ENCODE data around the gene RNF212B. TPM values are rescaled to one million over a fixed set of nuclear protein-coding genes. Genes with fewer than 3 reads are reported as not detected.
A peak's percentile ranks its signal among the peaks of the same experiment; 100 is the strongest.

RNF212B gene
- total RNA-seq, 2 donors from 2014 or later: 21.1 TPM; not detected in 1

DNA sequence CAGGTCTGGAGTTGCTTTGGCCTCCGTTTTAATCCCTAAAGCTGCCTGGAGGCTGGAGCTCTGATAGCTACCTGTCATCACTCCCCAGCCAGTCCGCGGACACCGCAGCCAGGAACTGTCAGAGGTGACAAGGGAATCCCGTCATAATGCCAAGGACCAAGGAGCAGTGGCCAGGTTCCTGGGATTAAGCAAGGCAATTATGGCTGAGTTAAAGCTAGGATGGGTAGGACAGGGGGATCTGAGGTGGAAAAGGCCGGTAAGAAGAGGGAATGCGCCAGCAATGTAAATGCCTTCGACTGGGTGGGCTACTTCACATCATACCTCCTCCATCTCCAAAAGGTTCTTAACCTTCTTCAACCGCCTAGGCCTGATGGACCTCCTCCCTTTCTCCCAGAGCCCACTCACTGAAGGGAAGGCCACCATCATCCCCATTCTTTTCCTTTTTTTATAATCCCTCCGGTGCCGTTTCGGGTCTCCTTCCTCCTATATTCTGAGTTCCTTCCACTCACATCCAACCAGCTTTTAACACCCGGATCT lies 63.0 kb downstream of the RNF212B start:
- peak overlapping the region; percentile 98 to 99 for H3K27ac ChIP-seq
- H3K27me3 ChIP-seq (replicated peaks; ENCODE audit: insufficient read depth): no peaks in the 10 kb centered on the region
- H3K4me1 ChIP-seq (replicated peaks): no peaks in the 10 kb centered on the region
- no peaks in the 10 kb centered on the region for H3K9me3 ChIP-seq
- DNase-seq (ENCODE audit: low spot score): peak; percentile 62
- TF ChIP-seq POLR2A (IDR thresholded peaks at IDR 0.05) (no peak), CTCF (IDR thresholded peaks at IDR 0.05) (no peak)
- peak overlapping the region; percentile 51 to 63 for H3K4me3 ChIP-seq
- H3K36me3 ChIP-seq: no peaks in the 10 kb centered on the region
- 2% methylated on average over 13 of the region's 13 CpGs for WGBS
- intact Hi-C loops (cut with DNase I): loop anchor here (10.0 kb wide), 1 partner anchor 176 kb away; no protein-coding TSS in a partner anchor

DNA sequence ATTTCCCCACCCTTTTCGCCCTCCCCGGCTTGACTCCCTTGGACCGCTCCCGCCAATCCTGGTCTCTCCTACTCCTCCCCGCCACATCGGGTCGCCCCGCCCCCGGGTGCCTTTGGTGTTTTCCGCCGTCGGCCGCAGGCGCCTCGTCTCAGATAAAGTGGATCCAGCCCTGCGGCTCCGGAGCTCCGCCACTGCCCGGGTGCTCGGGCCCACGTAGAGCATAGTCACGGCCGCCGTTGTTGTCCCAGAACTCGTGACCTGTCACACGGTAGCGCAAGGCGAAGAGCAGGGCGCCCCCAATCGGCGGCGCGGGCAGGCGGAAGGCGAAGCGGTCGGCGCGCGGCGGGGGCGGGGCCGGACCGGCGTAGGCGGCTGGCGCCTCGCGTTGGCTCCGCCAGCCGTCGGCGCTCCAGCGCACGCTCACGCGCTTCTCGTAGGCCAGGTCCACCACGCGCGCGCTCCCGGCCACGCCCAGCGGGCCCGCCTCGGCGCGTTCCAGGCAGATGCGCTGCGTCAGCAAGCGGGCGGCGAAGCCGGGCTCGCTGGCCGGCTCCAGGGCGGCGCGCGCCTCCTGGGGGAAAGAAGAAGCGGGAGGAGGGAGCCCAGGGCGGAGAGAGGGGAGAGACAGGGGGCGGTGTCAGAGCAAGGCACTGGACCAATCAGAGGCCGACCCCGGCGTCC lies 63.7 kb downstream of the RNF212B start:
- WGBS: under 1% methylated on average over 62 of the region's 87 CpGs
- no peaks in the 10 kb centered on the region for H3K27me3 ChIP-seq (replicated peaks; ENCODE audit: insufficient read depth)
- H3K27ac ChIP-seq: peak overlapping the region; percentile 98 to 99
- intact Hi-C loops (cut with DNase I): loop anchor here (10.0 kb wide), 1 partner anchor 177 kb away; no protein-coding TSS in a partner anchor
- H3K4me3 ChIP-seq: peak overlapping the region; percentile 63 to 78
- DNase-seq (ENCODE audit: low spot score): peak; percentile 97
- H3K36me3 ChIP-seq: no peaks in the 10 kb centered on the region
- no peaks in the 10 kb centered on the region for H3K4me1 ChIP-seq (replicated peaks)
- TF ChIP-seq CTCF (IDR thresholded peaks at IDR 0.05): peak; percentile 87 to 97 (median 93)
- TF ChIP-seq POLR2A (IDR thresholded peaks at IDR 0.05): peak; percentile 74
- TF ChIP-seq POLR2AphosphoS5 (IDR thresholded peaks at IDR 0.05): peak; percentile 80
- H3K9me3 ChIP-seq: no peaks in the 10 kb centered on the region

- peak overlapping the region; percentile 98 to 99 for H3K27ac ChIP-seq
- no peaks in the 10 kb centered on the region for H3K36me3 ChIP-seq
- intact Hi-C loops (cut with DNase I): loop anchor here (10.0 kb wide), 1 partner anchor 177 kb away; no protein-coding TSS in a partner anchor
- no peaks in the 10 kb centered on the region for H3K27me3 ChIP-seq (replicated peaks; ENCODE audit: insufficient read depth)
- under 1% methylated on average over 24 of the region's 25 CpGs for WGBS
- H3K9me3 ChIP-seq: no peaks in the 10 kb centered on the region
- peak overlapping the region; percentile 63 to 78 for H3K4me3 ChIP-seq
- peak; percentile 90 for TF ChIP-seq POLR2A (IDR thresholded peaks at IDR 0.05)
- TF ChIP-seq POLR2AphosphoS5 (IDR thresholded peaks at IDR 0.05): peak; percentile 9
- TF ChIP-seq CTCF (IDR thresholded peaks at IDR 0.05): no peak
- DNase-seq (ENCODE audit: low spot score): no peak
- H3K4me1 ChIP-seq (replicated peaks): no peaks in the 10 kb centered on the region
Observed at GRCh38 chr14:23301969-23302289, 64.2 kb downstream of the RNF212B start.

DNA sequence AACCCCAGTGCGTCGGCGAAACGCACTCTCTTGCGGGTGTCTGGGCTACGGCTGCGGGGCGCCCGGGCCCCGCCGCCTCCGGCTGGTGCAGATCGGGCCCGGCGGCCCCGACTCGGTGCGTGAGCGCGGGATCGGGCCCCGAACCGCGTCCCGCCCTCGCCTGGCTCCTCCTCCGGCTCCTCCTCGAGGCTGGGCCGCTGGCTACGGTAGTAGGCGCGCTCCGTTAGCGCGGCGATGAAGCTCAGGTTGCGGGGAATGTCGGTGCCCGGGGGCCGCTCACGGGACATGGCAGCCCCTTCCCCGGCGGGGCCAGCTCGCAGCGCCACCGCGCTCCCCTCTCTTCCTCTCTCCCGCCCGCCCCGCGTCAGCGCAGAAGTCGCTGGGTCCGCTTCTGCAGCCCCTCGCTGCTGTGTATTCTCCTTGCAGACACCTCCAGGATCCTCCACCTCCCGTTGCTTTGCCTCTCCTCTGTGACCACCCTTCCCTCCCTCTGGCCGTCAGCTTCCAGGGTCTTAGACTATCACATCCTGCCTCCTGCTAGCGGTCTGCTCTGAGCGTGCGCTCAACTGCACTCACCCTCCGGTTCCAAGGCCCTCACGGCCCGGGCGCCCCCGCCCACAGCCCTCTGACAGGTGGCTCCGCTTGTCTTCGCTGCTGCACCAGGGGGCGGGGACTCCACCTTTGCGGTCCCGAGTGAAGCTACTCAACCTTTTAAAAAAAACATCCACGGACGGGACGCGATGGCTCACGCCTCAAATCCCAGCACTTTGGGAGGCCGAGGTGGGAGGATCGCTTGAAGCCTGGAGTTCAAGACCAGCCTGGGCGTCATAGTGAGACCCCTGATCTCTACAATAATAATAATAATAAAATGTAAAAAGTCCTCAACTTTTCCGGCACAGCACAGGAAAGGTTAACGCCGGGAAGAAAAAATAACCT lies 64.8 kb downstream of the RNF212B start, which contains the start of gene PPP1R3E:
Gene PPP1R3E (minus strand): TSS at position 570 of the 936 bp plus-strand sequence. CDS start 283 bp downstream, at position 287.
- no peaks in the 10 kb centered on the region for H3K27me3 ChIP-seq (replicated peaks; ENCODE audit: insufficient read depth)
- peaks cover 2% of the 10 kb centered on the region for H3K4me1 ChIP-seq (replicated peaks)
- no peaks in the 10 kb centered on the region for H3K9me3 ChIP-seq
- WGBS: 2% methylated on average over 71 of the region's 81 CpGs
- no peaks in the 10 kb centered on the region for H3K36me3 ChIP-seq
- H3K27ac ChIP-seq: peak within 1 kb of the TSS; percentile 98 to 99
- intact Hi-C loops (cut with DNase I): loop anchor here (10.0 kb wide), 1 partner anchor 178 kb away; no protein-coding TSS in a partner anchor
- TF ChIP-seq POLR2A (IDR thresholded peaks at IDR 0.05) (no peak), POLR2AphosphoS5 (IDR thresholded peaks at IDR 0.05) (peak; percentile 37)
- peak; percentile 49 for DNase-seq (ENCODE audit: low spot score)
- H3K4me3 ChIP-seq: peak within 1 kb of the TSS; percentile 63 to 78

Measured in prostate gland (tissue), 2 donors.